Loucy (cell line): Measurements from ENCODE around the gene KCNA3.

Experiments used
- H2AFZ ChIP-seq: fragments of 200-600 bp; sonication (generic); 2 replicates; pipeline ENCODE4 v1.6.0; 2016; ENCODE audit warnings: antibody characterized with exemption, mild to moderate bottlenecking, low read length, moderate library complexity
- H3F3A ChIP-seq: fragments of 200-600 bp; 2 replicates; pipeline ENCODE4 v1.6.0; 2016; ENCODE audit warnings: antibody characterized with exemption, low read depth, mild to moderate bottlenecking
- H3K27me3 ChIP-seq: fragments of 200-600 bp; sonication (generic); 2 replicates; pipeline ENCODE4 v1.6.1; 2014; ENCODE audit warnings: low read length, mild to moderate bottlenecking; ENCODE audit not compliant: insufficient read depth, poor library complexity, severe bottlenecking
- H3K36me3 ChIP-seq: fragments of 200-600 bp; sonication (generic); 2 replicates; pipeline ENCODE4 v1.6.1; 2016; ENCODE audit warnings: low read length; ENCODE audit not compliant: insufficient read depth
- H3K4me1 ChIP-seq: fragments of 200-600 bp; sonication (generic); 2 replicates; pipeline ENCODE4 v1.5.1; 2014; ENCODE audit warnings: low read length, mild to moderate bottlenecking; ENCODE audit not compliant: insufficient read depth, poor library complexity, severe bottlenecking
- H3K4me2 ChIP-seq: fragments of 200-600 bp; sonication (generic); 2 replicates; pipeline ENCODE4 v1.6.0; 2014; ENCODE audit warnings: antibody characterized with exemption, low read length, low read depth, mild to moderate bottlenecking; ENCODE audit not compliant: poor library complexity, severe bottlenecking
- H3K4me3 ChIP-seq: fragments of 200-600 bp; sonication (generic); 2 replicates; pipeline ENCODE4 v1.5.1; 2014; ENCODE audit warnings: low read length, mild to moderate bottlenecking, mixed read lengths; ENCODE audit not compliant: poor library complexity, severe bottlenecking
- H3K79me2 ChIP-seq: fragments of 200-600 bp; sonication (generic); 2 replicates; pipeline ENCODE4 v1.6.1; 2014; ENCODE audit warnings: low read length; ENCODE audit not compliant: insufficient read depth
- H3K9ac ChIP-seq: fragments of 200-600 bp; sonication (generic); 2 replicates; pipeline ENCODE4 v1.6.0; 2014; ENCODE audit warnings: mild to moderate bottlenecking, low read depth, low read length, moderate library complexity; ENCODE audit not compliant: poor library complexity, severe bottlenecking
- H3K9me2 ChIP-seq: fragments of 200-600 bp; sonication (generic); replicated peaks from 2 replicates; pipeline ENCODE4 v1.6.1; 2016; ENCODE audit warnings: low read depth, low read length, mixed read lengths
- H3K9me3 ChIP-seq: fragments of 200-600 bp; sonication (generic); 2 replicates; pipeline ENCODE4 v1.6.1; 2014; ENCODE audit warnings: mild to moderate bottlenecking, antibody characterized with exemption, low read length, low read depth; ENCODE audit not compliant: insufficient read depth
- H4K20me1 ChIP-seq: fragments of 200-600 bp; sonication (generic); 2 replicates; pipeline ENCODE4 v1.6.0; 2014; ENCODE audit warnings: antibody characterized with exemption, low read length, mild to moderate bottlenecking; ENCODE audit not compliant: insufficient read depth, poor library complexity, severe bottlenecking
- EZH2phosphoT487 ChIP-seq: fragments of 200-600 bp; IDR thresholded peaks from 2 replicates; pipeline ENCODE4 v1.6.1; 2018; ENCODE audit warnings: antibody characterized with exemption, mild to moderate bottlenecking, moderate library complexity, borderline replicate concordance
- TF ChIP-seq, protein P1 (sequence below): fragments of 200-600 bp; sonication (generic); conservative IDR thresholded peaks from 2 replicates; pipeline ENCODE4 v1.5.1; 2014; ENCODE audit warnings: mild to moderate bottlenecking, antibody characterized with exemption, low read length

Gene KCNA3

DNA sequence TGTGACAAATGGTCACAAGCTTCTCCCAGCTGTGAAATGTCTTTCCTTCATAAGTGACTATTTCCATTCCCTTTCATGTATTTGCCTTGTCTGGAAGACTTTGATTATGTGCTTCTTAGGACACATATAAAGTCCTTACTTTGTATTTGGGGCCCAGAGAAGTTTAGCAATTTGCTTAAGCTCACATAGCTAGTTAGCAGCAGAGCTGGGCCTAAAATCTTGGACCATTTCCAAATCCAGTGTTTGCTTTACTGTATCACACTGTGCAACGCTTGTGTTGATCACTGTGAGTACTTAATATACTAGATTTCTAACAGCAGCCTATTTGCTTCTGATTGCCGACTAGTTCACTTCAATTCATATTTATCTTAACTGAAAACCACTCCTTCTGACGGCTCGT lies 2.2 kb upstream of the KCNA3 start:
- Histone ChIP-seq H3K9ac (no peak overlapping the region), H3K27me3 (peaks cover 18% of the 10 kb centered on the region), H3K9me3 (no peaks in the 10 kb centered on the region), H3K4me3 (no peak overlapping the region), H4K20me1 (no peaks in the 10 kb centered on the region), H3K79me2 (peaks cover 8% of the 10 kb centered on the region; the same call in 1 of the 2 replicates), H3K4me1 (peaks cover 22% of the 10 kb centered on the region), H3K36me3 (no peaks in the 10 kb centered on the region), H2AFZ (no peak overlapping the region), H3K4me2 (no peak overlapping the region), H3K9me2 (no peaks in the 10 kb centered on the region), H3F3A (0 out of 2 replicates have a peak, but pooled peaks cover 4% of the 10 kb centered on the region)
- TF ChIP-seq, protein P1, sequence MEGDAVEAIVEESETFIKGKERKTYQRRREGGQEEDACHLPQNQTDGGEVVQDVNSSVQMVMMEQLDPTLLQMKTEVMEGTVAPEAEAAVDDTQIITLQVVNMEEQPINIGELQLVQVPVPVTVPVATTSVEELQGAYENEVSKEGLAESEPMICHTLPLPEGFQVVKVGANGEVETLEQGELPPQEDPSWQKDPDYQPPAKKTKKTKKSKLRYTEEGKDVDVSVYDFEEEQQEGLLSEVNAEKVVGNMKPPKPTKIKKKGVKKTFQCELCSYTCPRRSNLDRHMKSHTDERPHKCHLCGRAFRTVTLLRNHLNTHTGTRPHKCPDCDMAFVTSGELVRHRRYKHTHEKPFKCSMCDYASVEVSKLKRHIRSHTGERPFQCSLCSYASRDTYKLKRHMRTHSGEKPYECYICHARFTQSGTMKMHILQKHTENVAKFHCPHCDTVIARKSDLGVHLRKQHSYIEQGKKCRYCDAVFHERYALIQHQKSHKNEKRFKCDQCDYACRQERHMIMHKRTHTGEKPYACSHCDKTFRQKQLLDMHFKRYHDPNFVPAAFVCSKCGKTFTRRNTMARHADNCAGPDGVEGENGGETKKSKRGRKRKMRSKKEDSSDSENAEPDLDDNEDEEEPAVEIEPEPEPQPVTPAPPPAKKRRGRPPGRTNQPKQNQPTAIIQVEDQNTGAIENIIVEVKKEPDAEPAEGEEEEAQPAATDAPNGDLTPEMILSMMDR: no peak
- TF ChIP-seq EZH2phosphoT487: no peak

DNA sequence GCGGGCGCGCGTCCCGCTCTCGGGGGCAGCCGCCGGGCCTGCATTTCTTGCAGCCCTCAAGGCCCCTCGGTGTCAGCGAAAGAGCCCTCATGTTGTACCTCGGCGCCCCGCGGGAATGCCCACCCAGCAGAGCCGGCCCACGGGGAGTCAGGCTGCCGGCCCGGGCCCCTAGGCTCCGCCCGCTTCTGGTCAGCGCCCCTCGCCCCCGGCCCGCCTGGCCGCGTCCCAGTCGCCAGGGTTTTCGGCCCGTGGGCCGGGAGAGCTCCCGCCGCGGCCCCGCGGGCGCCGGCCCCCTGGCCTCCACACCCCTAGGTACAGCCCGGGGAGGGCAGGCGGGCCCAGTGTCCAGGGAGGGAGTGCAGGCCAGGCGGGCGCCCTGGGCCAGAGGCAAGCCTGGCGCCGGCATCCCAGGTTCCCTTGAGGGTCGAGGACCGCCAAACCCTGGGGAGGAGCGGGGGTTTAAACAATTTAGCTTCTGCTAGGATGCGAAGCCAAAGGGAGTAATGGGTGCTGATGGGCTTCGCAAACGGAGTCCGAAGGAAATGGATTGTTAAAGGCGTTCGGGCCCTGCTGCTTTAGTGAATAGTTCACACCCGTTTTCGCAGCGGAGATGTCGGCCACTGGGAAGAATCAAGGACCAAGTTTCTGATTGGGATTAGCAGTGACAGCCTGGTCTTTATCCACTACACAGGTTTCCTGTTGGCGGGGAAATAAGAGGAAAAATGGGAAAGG lies 486 bp upstream of the KCNA3 start:
- H3K9ac ChIP-seq: peak overlapping the region; percentile 65
- H2AFZ ChIP-seq: peak overlapping the region; percentile 90; the same call in 1 of the 2 replicates
- H3K9me3 ChIP-seq: no peaks in the 10 kb centered on the region
- no peaks in the 10 kb centered on the region for H3K9me2 ChIP-seq
- H3K79me2 ChIP-seq: peaks cover 14% of the 10 kb centered on the region; the same call in 1 of the 2 replicates
- H3K4me3 ChIP-seq: peak overlapping the region; percentile 74
- H3F3A ChIP-seq: 0 out of 2 replicates have a peak, but pooled peaks cover 4% of the 10 kb centered on the region
- H3K4me2 ChIP-seq: peak overlapping the region; percentile 83
- peaks cover 18% of the 10 kb centered on the region for H3K27me3 ChIP-seq
- H3K4me1 ChIP-seq: peaks cover 36% of the 10 kb centered on the region
- TF ChIP-seq, protein P1: no peak
- TF ChIP-seq EZH2phosphoT487: no peak
- H3K36me3 ChIP-seq: no peaks in the 10 kb centered on the region
- H4K20me1 ChIP-seq: no peaks in the 10 kb centered on the region

DNA sequence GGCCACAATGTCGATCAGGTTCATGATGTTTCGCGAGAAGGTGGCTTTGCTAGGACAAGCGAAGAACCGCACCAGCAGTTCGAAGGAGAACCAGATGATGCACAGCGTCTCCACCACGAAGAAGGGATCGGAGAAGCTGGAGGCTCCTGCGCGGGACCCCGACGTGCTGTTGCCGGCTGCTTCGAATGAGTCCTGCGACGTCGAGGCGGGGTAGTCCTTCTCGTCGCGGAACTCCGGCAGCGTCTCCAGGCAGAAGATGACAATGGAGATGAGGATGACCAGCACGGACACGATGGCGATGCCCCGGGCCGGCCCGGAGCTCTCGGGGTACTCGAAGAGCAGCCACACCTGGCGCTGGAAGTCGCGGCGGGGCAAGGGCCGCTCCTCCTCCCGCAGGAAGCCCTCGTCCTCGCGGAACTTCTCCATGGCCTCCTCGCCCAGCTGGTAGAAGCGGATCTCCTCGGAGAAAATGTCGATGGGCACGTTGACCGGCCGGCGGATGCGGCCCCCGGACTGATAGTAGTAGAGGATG lies 869 bp downstream of the KCNA3 start:
- no peaks in the 10 kb centered on the region for H4K20me1 ChIP-seq
- no peaks in the 10 kb centered on the region for H3K36me3 ChIP-seq
- TF ChIP-seq, protein P1: no peak
- TF ChIP-seq EZH2phosphoT487: no peak
- peak overlapping the region; percentile 65 for H3K9ac ChIP-seq
- H3K27me3 ChIP-seq: peaks cover 18% of the 10 kb centered on the region
- 0 out of 2 replicates have a peak, but pooled peaks cover 6% of the 10 kb centered on the region for H3F3A ChIP-seq
- H3K4me2 ChIP-seq: peak overlapping the region; percentile 83
- peaks cover 41% of the 10 kb centered on the region for H3K4me1 ChIP-seq
- H2AFZ ChIP-seq: peak overlapping the region; percentile 90
- H3K4me3 ChIP-seq: peak overlapping the region; percentile 74
- no peaks in the 10 kb centered on the region for H3K9me3 ChIP-seq
- peaks cover 14% of the 10 kb centered on the region; the same call in 1 of the 2 replicates for H3K79me2 ChIP-seq
- no peaks in the 10 kb centered on the region for H3K9me2 ChIP-seq
